IMR-90 (cell line): ENCODE measurements around the gene SUGP2. TPM values are rescaled to one million over a fixed set of nuclear protein-coding genes. Genes with fewer than 3 reads are reported as not detected.

ENCODE experiments used
- ATAC-seq: fragments of 200-7000 bp; cut with Tn5 transposase; 2 replicates; pipeline ENCODE4 v1.9.1; 2020; ENCODE audit warnings: low read depth, mild to moderate bottlenecking, moderate library complexity
- Bru-seq: library from RNA; stranded (reverse); fragments of 400-500 nt; gene quantifications from one replicate; lab custom pipeline; 2021; lab: Mats Ljungman, UMichigan
- BruChase-seq, 2 experiments: library from RNA; stranded (reverse); fragments of 400-500 nt; gene quantifications; one replicate each; lab custom pipeline; 2021; lab: Mats Ljungman, UMichigan
- BruUV-seq: library from RNA; stranded (reverse); fragments of 400-500 nt; replicated peaks from 2 replicates; lab custom pipeline; 2021; lab: Mats Ljungman, UMichigan
- CTCF ChIA-PET: fragments of 300-600 bp; formaldehyde crosslinking; extraction: SDS; loops from one replicate; lab custom pipeline; 2021; ENCODE audit warnings: antibody characterized with exemption; lab: Yijun Ruan, JAX
- POLR2A ChIA-PET: fragments of 300-600 bp; sonication (Branson Sonifier 250); formaldehyde crosslinking; loops from one replicate; lab custom pipeline; 2022; ENCODE audit warnings: antibody characterized with exemption; ENCODE audit not compliant: unreplicated experiment; lab: Charles Lee
- DNase-seq: peaks from one replicate; pipeline ENCODE4 v3.0.0; 2013
- H2AFZ ChIP-seq: replicated peaks from 2 replicates; pipeline ENCODE3; 2013; ENCODE audit warnings: low read length, mild to moderate bottlenecking; ENCODE audit not compliant: poor library complexity
- H2AK5ac ChIP-seq: 2 replicates; pipeline ENCODE4 v1.6.1; 2013; ENCODE audit warnings: low read depth, low read length, inconsistent platforms
- H2AK9ac ChIP-seq: replicated peaks from 2 replicates; pipeline ENCODE3; 2013; ENCODE audit warnings: mild to moderate bottlenecking, low read depth, low read length, moderate library complexity; ENCODE audit not compliant: poor library complexity
- H2BK120ac ChIP-seq: 2 replicates; pipeline ENCODE4 v1.6.1; 2013; ENCODE audit warnings: low read depth, low read length, inconsistent platforms
- H2BK15ac ChIP-seq: 3 replicates; pipeline ENCODE4 v1.6.1; 2013; ENCODE audit warnings: low read depth, low read length, inconsistent platforms
- H2BK20ac ChIP-seq: 2 replicates; pipeline ENCODE4 v1.6.1; 2013; ENCODE audit warnings: low read depth, mild to moderate bottlenecking, inconsistent platforms, low read length, moderate library complexity
- H2BK5ac ChIP-seq: 2 replicates; pipeline ENCODE4 v1.6.1; 2013; ENCODE audit warnings: mild to moderate bottlenecking, low read depth, low read length, inconsistent platforms; ENCODE audit not compliant: poor library complexity, severe bottlenecking
- H3K14ac ChIP-seq: replicated peaks from 2 replicates; pipeline ENCODE4 v1.6.1; 2013; ENCODE audit warnings: low read depth, low read length, inconsistent platforms
- H3K18ac ChIP-seq: 2 replicates; pipeline ENCODE4 v1.6.1; 2013; ENCODE audit warnings: low read depth, low read length, control low read depth
- H3K23ac ChIP-seq: 2 replicates; pipeline ENCODE4 v1.6.1; 2013; ENCODE audit warnings: low read depth, low read length, inconsistent platforms
- H3K27ac ChIP-seq: 2 replicates; pipeline ENCODE4 v1.5.1; 2013; ENCODE audit warnings: mild to moderate bottlenecking, control low read depth, low read length; ENCODE audit not compliant: insufficient read depth
- H3K27me3 ChIP-seq: 2 replicates; pipeline ENCODE4 v1.6.1; 2013; ENCODE audit warnings: low read length; ENCODE audit not compliant: control insufficient read depth, insufficient read depth
- H3K36me3 ChIP-seq: 2 replicates; pipeline ENCODE4 v1.6.1; 2013; ENCODE audit warnings: low read length, mixed read lengths; ENCODE audit not compliant: control insufficient read depth, insufficient read depth
- H3K4ac ChIP-seq: 2 replicates; pipeline ENCODE4 v1.6.1; 2013; ENCODE audit warnings: low read depth, low read length, inconsistent platforms
- H3K4me1 ChIP-seq: 2 replicates; pipeline ENCODE4 v1.6.1; 2013; ENCODE audit warnings: low read length, mixed read lengths; ENCODE audit not compliant: control insufficient read depth, insufficient read depth
- H3K4me2 ChIP-seq: 2 replicates; pipeline ENCODE4 v1.6.1; 2013; ENCODE audit warnings: low read depth, mild to moderate bottlenecking, control low read depth, low read length, moderate library complexity
- H3K4me3 ChIP-seq: 2 replicates; pipeline ENCODE4 v1.5.1; 2013; ENCODE audit warnings: low read depth, mild to moderate bottlenecking, control low read depth, low read length, moderate library complexity; ENCODE audit not compliant: insufficient read depth
- H3K56ac ChIP-seq: 2 replicates; pipeline ENCODE4 v1.6.1; 2013; ENCODE audit warnings: low read length, inconsistent platforms; ENCODE audit not compliant: insufficient read depth; ENCODE audit errors: extremely low read depth
- H3K79me1 ChIP-seq, 2 experiments: 2 replicates each; pipeline ENCODE4 v1.6.1; 2013; ENCODE audit warnings: low read length in 2 of 2, inconsistent platforms in 1 of 2, low read depth in 1 of 2
- H3K9ac ChIP-seq: 2 replicates; pipeline ENCODE4 v1.6.1; 2013; ENCODE audit warnings: low read depth, low read length, control low read depth
- H3K9me1 ChIP-seq: 2 replicates; pipeline ENCODE4 v1.6.1; 2013; ENCODE audit warnings: low read length, inconsistent platforms; ENCODE audit not compliant: insufficient read depth
- H3K9me3 ChIP-seq: 2 replicates; pipeline ENCODE4 v1.6.1; 2013; ENCODE audit warnings: low read length; ENCODE audit not compliant: control insufficient read depth, insufficient read depth
- H4K20me1 ChIP-seq: 2 replicates; pipeline ENCODE4 v1.6.1; 2013; ENCODE audit warnings: low read length, inconsistent platforms; ENCODE audit not compliant: insufficient read depth
- H4K5ac ChIP-seq: 2 replicates; pipeline ENCODE4 v1.6.1; 2013; ENCODE audit warnings: mild to moderate bottlenecking, low read depth, low read length, control low read depth
- H4K8ac ChIP-seq, 2 experiments: 2 replicates each; pipeline ENCODE4 v1.6.1; 2013; ENCODE audit warnings: low read depth in 2 of 2, low read length in 2 of 2, control low read depth in 1 of 2, inconsistent platforms in 1 of 2
- H4K91ac ChIP-seq: 2 replicates; pipeline ENCODE4 v1.6.1; 2013; ENCODE audit warnings: low read depth, low read length, inconsistent platforms; ENCODE audit not compliant: insufficient read depth
- CEBPB ChIP-seq: IDR thresholded peaks from 2 replicates; pipeline ENCODE4 v1.6.1; 2012; ENCODE audit warnings: low read depth, low read length, improper control_type of control experiment
- MAFK ChIP-seq: IDR thresholded peaks from 2 replicates; pipeline ENCODE4 v1.6.1; 2012; ENCODE audit warnings: low read depth, low read length, improper control_type of control experiment
- MAZ ChIP-seq: IDR thresholded peaks from 2 replicates; pipeline ENCODE4 v1.6.1; 2012; ENCODE audit warnings: low read depth, mild to moderate bottlenecking, low read length, improper control_type of control experiment, moderate library complexity, borderline replicate concordance
- MXI1 ChIP-seq: IDR thresholded peaks from 2 replicates; pipeline ENCODE4 v1.6.1; 2012; ENCODE audit warnings: low read depth, mild to moderate bottlenecking, low read length, moderate library complexity, borderline replicate concordance
- POLR2A ChIP-seq: IDR thresholded peaks from 2 replicates; pipeline ENCODE4 v1.6.1; 2012; ENCODE audit warnings: mild to moderate bottlenecking, low read depth, low read length
- WGBS, 2 experiments: methylation state at CpG; one replicate each; pipeline versions ENCODE4 v1.1.5 to v1.1.7; 2013; ENCODE audit warnings: missing lambda C conversion rate in 2 of 2; ENCODE audit not compliant: insufficient read length in 1 of 2; ENCODE audit errors: extremely low coverage in 2 of 2; 5-methylcytosine and 5-hydroxymethylcytosine counted together
- dilution Hi-C: fragments of 300-500 bp; cut with HindIII; formaldehyde crosslinking; loops from one replicate; pipeline ENCODE4 v1.14.3; 2018; ENCODE audit warnings: low sequenced_read_pairs; ENCODE audit not compliant: unreplicated experiment
- in situ Hi-C: fragments of 300-500 bp; cut with MboI; formaldehyde crosslinking; loops from 3 replicates; pipeline ENCODE4 v1.14.3; 2019; ENCODE audit warnings: low sequenced_read_pairs, inconsistent platforms, mixed read lengths
- intact Hi-C: fragments of 100-400 bp; cut with micrococcal nuclease; formaldehyde crosslinking; loops from 2 replicates; pipeline ENCODE4 v1.10.0; 2022
- long read RNA-seq: library from polyadenylated mRNA; unstranded; transcript quantifications from one replicate; pipeline ENCODE4 v2.0.0, GENCODE V29; 2021; ENCODE audit not compliant: unreplicated experiment
- polyA plus RNA-seq, 3 experiments: library from polyadenylated mRNA; depleted of rRNA; stranded (reverse); fragments of >200 nt; gene quantifications; 2 replicates each; pipeline ENCODE4 v1.2.3, GENCODE V29; 2012; ENCODE audit warnings: low replicate concordance in 1 of 3
- total RNA-seq: library from RNA; depleted of rRNA; stranded (reverse); fragments of >200 nt; gene quantifications from 2 replicates; pipeline ENCODE4 v1.2.3, GENCODE V29; 2012; rRNA removed
- TF ChIP-seq, protein P1 (sequence below): fragments of 150-350 bp; IDR thresholded peaks from 2 replicates; pipeline ENCODE4 v1.6.1; 2017; ENCODE audit warnings: mild to moderate bottlenecking, antibody characterized with exemption, low read length, low read depth

The SUGP2 gene
- 23.3 and 25.8 TPM in 2 replicates for total RNA-seq
- polyA plus RNA-seq (2012; rRNA removed) = 58.5 and 69.2 TPM in 2 replicates
- 17.8 and 19.2 TPM in 2 replicates for polyA plus RNA-seq (2012; cell fraction: cytosol; rRNA removed)
- polyA plus RNA-seq (2012; cell fraction: nucleus; rRNA removed; ENCODE audit: low replicate concordance) = 366 and 435 TPM in 2 replicates
- percentile 87 among the genes with signal in this experiment for Bru-seq, nascent RNA
- BruChase-seq, experiment 1, labeled RNA remaining after a 6-hour chase = percentile 97 among the genes with signal in this experiment
- BruChase-seq, experiment 2, labeled RNA remaining after a 2-hour chase = percentile 94 among the genes with signal in this experiment
- long read RNA-seq, full-length matches to known transcripts = 23 of 84 reads
- long read RNA-seq, partial matches to known transcripts = 24 of 84 reads
- long read RNA-seq, other reads (novel, unspliced or antisense) = 37 of 84 reads

DNA sequence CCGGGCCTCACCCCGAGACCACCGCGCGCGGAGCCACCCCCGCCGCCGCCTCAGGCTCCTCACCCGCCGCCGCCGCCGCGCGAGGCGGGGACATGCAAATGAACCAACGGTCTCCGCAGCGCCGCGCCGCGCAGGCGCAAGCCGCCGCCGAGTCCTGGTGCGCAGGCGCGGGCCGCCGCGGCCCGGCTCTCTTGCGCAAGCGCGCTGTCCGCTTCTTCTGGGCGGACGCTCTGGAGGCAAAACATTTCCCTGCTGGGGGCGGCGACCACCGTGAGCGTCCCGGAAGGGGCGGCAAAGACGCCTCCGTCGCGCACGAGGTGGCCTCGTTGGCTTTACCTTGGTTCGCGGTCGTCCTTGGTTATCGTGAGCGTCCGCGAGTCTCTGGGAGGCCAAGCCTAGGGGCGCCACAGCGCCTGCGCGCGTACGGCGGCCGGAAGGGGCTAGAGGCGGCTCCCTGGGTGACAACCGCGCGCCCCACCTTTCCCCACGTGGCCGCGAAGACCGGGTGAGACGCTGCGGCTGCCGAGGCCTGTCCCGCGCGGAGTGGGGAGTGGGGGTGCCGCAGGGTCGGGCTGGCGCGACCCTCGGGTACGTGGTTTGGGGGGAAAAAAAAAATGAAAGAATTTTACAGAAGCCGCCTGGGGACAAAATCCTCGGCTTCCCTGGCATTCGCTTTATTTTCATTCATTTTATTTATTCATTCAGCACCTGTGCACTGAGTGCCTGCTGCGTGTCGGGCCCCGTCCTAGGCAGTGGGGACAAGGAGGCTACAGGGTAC lies at the start of gene SUGP2, which contains the start of gene ARMC6:
TSS of gene SUGP2 (minus strand) at position 92 of the 778 bp plus-strand sequence. CDS start 2,446 bp downstream, outside the sequence.
TSS of gene ARMC6 (plus strand) at position 178 of the 778 bp plus-strand sequence. CDS start 607 bp downstream, outside the sequence.
- Histone ChIP-seq H2AK5ac (peak within 1 kb of the TSS; percentile 94), H2BK120ac (peak within 1 kb of the TSS; percentile 89), H4K8ac (peak within 1 kb of the TSS; percentile 97 to 100), H3K4me3 (peak within 1 kb of the TSS; percentile 70), H2BK5ac (peak within 1 kb of the TSS; percentile 93), H3K9ac (peak within 1 kb of the TSS; percentile 98), H3K4me1 (peaks cover 6% of the 10 kb centered on the region), H3K14ac (peak within 1 kb of the TSS; percentile 96), H3K9me1 (peaks cover 7% of the 10 kb centered on the region; the same call in 1 of the 2 replicates), H4K20me1 (peaks cover 18% of the 10 kb centered on the region), H3K27ac (peak within 1 kb of the TSS; percentile 94), H3K79me1 (peaks cover 37 to 74% of the 10 kb centered on the region in 2 experiments), H3K18ac (peak within 1 kb of the TSS; percentile 90), H4K91ac (peak within 1 kb of the TSS; percentile 99), H3K36me3 (peaks cover 5% of the 10 kb centered on the region), H3K4me2 (peak within 1 kb of the TSS; percentile 98), H4K5ac (peak within 1 kb of the TSS; percentile 98), H3K23ac (peak within 1 kb of the TSS; percentile 95), H2AK9ac (peak within 1 kb of the TSS; percentile 90), H3K9me3 (no peaks in the 10 kb centered on the region; the same call in 1 of the 2 replicates), H2BK15ac (peak within 1 kb of the TSS; percentile 96; the same call in 1 of the 3 replicates), H3K27me3 (no peaks in the 10 kb centered on the region), H3K4ac (peak within 1 kb of the TSS; percentile 96), H2AFZ (peak within 1 kb of the TSS; percentile 99), H3K56ac (peak within 1 kb of the TSS; percentile 93), H2BK20ac (peak within 1 kb of the TSS; percentile 38; the same call in 1 of the 2 replicates)
- in situ Hi-C loops (no loop called here), intact Hi-C loops (no loop called here), dilution Hi-C loops (no loop called here)
- DNase-seq (peak; percentile 84), ATAC-seq (peak; percentile 81)
- POLR2A ChIA-PET = no interaction called here
- WGBS, 2 experiments = 0% methylated on average over 41 of the region's 94 CpGs; no CpG with 5 or more reads in 1 of the 2 experiments
- no TSS peak for BruUV-seq
- TF ChIP-seq MAZ = peak; percentile 68; the same call in 1 of the 2 replicates
- no peak for TF ChIP-seq MAFK
- peak; percentile 81 for TF ChIP-seq POLR2A
- peak; percentile 98 for TF ChIP-seq CEBPB
- TF ChIP-seq, protein P1, sequence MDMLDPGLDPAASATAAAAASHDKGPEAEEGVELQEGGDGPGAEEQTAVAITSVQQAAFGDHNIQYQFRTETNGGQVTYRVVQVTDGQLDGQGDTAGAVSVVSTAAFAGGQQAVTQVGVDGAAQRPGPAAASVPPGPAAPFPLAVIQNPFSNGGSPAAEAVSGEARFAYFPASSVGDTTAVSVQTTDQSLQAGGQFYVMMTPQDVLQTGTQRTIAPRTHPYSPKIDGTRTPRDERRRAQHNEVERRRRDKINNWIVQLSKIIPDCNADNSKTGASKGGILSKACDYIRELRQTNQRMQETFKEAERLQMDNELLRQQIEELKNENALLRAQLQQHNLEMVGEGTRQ = peak; percentile 74
- TF ChIP-seq MXI1 = peak; percentile 99
- CTCF ChIA-PET = no interaction called here
